NCI-H187 treated with DMSO at 0.1 percent for 48 hours (cell line): Measurements from ENCODE around the gene SLC25A21.

Experiments used
- DNase-seq: peaks from one replicate; lab custom pipeline; 2025; lab: John Stamatoyannopoulos, UW

The SLC25A21 gene

DNA sequence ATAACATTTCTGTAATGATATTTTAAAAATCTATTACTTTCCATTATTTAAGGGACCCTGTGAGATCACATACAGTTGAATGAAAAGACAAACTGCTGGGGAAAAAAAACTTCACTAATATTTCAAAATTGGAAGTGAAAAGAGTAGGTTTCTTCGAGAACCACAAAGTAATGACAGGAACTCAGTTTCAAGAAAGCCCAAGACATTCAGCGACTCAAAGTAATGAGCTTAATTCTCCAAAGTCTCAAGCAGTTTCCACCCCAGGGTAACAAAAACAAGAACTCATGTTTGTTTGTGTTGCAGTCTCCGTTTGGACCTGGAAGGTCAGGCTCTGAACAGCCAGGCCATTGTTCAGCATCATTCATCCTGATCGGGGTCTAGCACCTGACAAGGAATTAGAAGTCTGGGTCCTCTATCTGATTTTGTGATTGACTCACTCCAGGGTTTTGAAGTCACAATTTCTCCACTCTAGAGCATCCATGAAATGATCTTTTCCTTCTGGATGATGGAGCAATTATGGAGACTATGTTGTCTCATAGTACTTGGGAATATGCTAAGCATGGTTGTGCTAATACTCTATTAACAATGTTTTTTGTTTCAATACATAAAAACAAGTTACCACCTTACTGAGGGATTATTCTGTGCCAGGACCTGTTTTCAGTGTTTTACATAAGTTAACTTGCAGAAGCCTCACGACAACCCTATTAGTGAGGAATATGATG, 126.9 kb downstream of the SLC25A21 start:
- no peak for DNase-seq

DNA sequence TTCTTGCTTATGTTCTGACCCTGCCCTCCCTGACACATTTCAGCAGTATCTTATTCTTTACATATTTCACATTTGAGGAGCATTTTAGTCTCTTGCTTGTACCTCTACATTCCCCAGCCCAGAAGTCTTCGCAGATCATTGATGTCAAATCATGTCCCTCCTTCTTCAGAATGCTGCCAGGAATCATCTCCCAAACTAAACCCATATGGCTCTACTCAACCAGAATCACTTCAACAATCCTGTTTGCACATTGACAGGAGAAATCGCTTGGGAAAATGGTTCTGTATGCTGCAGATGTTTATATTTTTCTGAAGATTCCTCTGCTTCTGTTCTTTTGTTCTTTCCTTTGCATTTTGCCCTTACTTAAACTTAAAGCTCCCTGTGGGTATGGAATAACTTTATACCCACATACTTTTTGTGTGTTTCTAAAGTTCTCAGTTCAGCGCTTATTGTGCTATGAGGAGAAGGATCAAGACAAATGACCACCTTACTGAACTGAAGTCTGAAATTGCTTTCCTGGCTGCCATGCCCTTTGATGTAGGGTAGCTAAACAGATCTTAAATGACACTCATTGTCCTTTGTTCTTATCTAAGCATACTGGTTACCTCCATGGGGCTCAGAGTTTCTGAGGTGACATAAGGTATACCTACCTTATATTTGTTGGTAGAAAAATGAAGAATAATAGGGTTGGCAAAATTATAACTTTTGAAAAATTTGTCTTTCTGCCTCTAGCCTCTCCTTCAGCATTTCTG, 134.6 kb downstream of the SLC25A21 start:
- DNase-seq = no peak

DNA sequence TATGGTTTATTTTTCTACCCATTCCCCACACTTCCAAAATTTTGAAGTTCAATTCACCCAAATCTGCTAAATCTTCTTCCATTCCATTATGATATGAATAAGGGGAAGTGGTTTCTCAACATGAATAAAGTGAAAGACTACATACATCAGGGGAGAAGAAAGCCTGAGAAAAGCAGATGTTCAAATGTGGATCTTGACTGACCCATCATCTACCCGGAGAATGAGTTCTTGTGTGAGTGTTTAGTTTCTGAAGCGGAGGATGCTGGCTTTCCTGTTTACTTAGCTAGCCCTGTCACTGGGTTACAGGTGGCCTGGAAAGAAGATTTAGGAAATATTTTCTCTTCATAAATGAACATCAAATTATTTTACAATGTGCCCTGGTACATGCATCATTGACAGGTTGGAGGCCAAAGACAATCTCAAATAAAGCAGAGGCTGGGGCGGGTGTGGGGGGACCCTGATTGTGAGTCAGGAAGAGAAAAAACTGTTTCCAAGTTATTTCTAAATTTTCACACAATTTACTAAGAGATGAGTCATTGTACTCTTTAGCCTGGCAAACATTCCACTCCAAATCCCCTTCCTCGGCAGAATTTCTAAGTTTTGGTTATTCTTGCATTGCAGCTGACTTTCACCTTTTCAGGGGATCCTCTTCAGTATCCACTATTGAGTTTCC, 135.6 kb downstream of the SLC25A21 start:
- no peak for DNase-seq

DNA sequence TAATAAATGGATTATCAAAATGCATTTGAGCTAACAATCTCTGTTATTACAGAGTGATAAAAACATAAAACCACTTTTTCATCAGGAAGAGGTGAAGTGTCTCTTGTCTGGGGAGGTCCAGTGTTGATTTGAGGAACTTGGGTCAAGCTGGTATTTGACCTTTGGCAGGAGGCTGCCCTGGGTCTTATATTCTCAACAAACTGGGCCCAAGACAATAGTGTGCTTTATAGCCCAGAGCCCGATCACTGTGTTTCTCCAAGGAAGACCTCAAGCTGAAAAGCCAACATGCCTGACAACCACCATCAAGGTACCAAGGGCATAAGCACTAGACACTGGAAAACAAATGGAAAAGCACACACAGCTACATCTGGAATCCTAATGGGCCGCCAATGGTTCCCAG, 137.0 kb downstream of the SLC25A21 start:
- DNase-seq = no peak

DNA sequence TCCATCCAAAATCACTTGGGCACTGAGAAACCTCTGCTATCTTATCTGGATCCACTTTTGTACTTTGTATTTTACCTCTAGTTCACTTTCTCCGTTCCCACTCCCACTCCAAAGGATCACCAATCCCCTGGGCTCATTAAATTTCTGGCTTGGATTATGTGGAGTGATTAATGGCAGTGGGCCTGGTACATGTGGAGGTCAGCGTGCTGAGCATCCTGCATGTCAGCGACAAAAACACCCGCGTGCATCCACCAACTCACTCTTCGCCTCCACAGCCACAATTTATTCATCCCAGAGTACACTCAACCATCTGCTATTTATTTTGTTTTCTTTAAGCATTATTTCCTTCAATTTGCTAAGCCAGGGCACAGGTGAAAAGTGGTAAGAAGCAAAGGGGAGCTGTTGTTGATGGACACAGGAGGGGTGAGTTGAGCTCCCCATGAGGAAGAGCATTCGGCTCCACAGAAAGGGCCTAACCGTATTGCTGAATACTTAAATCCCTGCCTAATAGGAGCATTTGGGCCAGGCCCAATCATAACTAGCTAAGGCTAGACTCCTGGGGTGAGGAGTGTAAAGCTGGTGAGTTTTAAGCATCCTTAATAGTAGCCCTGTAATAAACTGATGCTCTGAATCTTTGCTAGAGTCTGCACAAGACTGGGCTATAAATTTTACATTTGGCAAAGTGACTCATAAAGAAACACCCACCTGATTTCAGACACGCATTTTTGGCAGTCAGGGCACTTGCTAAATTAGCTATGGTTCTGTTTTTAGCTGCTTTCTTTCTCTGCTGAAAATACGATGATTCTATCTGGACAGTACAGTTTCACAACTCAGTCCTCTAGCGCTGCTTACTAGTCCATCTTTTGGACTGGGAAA, 137.8 kb downstream of the SLC25A21 start:
- no peak for DNase-seq

DNA sequence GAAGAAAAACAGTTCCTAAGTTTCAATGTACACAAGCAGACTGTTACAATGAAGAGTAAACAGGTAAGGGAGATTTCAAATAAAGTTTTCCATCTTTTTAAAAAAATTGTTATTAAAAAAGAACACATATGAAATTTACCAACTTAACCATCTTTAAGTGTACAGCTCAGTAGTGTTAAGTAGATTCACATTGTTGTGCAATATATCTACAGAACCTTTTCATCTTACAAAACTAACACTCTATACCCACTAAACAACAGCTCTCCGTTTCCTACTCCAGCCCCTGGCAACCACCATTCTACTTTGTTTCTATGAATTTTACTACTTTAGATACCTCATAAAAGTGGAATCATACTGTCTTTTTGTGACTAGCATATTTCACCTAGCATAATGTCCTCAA, 139.5 kb downstream of the SLC25A21 start:
- DNase-seq = no peak

DNA sequence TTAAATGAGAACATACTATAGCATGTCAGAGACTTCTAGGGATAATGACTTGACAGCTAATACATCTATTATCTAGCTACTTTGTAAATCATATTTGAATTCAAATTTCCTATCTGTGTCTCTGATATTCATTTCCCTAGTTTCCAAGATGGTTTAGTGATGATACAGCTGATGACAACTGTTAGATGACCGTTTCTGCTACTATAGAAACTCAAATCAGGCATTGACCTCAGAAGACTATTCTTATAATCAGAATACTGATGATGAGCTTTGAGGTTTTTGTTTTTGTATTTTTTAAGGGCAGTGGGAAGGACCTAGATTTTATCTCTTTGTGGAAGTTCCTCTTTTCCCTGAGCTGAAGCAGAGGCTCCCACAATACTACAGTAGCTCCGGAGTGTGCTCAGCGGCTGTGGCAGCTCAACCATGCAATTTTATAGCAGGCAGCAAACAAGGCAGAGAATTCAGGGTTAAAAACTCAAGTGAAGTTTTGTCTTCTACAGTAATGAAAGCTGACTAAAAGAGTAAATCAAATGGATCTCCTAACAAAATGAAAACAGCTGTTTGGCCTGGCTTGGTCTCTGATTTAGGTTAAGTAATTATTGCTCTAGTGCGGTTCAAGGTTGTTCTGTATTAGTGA, 145.1 kb downstream of the SLC25A21 start:
- DNase-seq = no peak

DNA sequence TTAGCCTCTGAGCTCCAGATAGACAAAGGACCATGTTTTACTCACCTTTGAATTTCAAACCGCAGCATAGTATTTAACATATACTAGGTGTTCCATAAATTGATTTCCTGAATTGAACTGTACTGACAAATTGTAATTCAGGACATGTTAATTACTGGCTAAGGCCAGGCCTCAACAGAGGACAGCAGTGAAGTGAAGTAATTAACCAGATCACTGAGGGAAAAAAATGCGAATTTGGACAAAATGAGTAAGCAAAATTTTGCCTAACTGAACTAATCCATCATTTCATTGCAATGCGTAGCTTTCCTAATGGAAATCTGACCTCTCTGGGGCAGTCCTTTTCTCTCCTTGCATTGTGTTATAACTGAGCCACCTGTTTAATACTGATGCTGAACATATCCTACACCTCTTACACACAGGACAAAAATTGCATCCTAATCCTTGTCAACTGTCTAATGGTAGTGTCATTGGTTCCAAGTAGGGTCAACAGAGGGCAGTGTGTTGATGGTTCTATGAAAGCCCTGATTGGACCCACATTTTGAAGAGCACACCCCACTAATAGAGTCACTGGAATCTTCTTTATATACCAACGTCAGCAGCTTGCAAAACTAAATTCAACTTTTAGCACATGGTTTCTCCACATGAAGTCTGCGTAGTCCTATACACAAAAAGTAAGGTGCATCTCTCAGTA, 148.4 kb downstream of the SLC25A21 start:
- DNase-seq = no peak

DNA sequence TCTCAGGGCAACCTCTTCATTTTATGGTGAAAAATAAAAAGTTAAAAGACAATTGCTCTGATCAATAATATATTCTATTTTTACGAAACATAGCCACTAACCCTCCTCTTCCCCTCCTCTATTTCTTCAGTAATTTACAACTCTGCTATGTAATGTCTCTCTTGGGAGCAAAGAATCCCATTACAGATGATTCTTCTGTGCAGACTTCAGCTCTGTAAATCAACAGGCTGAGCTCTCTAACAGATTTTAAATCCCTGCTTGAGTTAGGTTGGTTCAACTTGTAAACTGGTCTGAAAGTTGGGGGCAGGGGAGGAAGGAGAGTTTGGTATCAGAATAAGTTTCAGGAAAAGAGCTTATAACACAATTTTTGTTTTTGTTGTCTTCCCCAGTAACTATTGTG, 151.0 kb downstream of the SLC25A21 start:
- DNase-seq = no peak

DNA sequence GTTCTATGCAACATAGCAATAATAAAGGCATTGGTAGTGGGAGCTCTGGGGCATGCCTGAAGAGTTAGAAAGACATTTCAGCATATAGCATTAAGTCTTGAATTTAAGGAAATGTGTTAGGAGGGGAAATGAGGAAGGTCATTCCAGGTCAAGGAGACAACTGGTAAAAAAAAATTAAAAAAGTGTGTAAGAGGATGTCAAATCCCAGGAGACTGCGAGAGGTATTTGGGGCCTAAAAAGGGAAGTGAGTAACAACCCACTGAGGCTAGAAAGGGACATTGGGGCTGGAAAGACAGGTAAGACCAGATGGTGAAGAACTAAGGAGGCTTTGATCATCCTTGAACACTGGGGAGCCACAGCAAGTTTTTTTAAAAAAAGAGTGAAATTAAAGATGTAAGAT, 152.9 kb downstream of the SLC25A21 start:
- no peak for DNase-seq

DNA sequence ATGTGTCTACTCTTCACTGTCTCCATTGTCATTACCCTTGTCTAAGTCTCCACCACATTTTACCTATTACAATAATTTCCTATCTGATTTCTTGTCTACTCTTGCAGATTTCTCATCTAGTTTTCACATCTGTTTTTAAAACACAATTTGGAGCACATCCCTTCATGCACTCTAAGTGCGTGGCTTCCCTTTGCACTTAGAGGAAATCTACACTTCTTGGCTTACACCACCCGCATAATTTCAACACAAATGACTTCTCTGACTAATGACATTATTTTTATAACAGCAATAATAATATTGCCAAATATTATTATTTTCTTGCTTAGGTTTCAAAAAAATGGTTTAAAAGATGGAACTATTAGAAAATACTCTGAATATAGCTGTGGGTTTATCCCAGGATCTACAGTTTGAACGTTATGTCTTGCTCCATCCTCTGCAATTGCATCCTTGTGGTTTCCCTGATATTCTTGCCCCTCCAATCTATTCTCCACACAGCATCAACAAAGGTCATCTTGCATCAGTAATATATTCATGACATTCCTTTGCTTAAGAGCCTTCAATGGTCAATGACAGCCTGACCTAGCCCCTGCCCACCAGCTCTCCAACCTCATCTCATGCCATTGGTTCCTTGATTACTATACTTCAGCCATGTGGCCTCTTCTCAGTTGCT, 153.7 kb downstream of the SLC25A21 start:
- no peak for DNase-seq

DNA sequence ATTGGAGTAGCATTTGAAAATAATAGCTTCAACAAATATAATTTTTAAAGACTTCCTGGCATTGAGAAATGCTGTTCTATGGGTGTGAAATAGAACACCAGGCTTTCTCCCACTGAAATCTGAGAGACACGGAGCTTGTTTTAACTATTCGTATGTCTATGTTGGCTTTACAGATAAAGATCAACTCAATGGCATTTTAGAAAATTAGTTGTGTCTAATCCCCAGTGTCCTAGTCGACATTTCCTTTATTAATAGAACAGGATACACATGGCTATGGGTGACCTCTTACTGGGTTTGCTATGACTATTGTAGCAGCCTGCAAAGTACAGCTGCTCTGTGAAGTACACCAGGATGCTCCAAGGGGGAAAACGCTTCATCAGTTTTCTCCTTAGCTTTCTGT, 159.3 kb downstream of the SLC25A21 start:
- DNase-seq = no peak

DNA sequence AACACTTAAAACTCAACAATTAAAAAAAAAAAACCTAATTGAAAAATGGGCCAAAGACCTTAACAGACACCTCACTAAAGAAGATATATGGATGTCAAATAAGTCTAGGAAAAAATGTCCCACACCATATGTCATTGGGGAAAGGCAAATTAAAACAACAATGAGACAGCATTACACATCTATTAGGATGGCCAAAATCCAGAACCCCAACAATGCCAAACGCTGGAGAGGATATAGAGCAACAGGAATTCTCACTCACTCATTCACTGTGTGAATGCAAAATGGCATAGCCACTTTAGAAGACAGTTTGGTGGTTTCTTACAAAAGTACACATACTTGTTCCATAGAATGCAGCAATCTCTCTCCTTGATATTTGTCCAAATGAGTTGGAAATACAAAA, 173.7 kb downstream of the SLC25A21 start:
- DNase-seq = no peak

DNA sequence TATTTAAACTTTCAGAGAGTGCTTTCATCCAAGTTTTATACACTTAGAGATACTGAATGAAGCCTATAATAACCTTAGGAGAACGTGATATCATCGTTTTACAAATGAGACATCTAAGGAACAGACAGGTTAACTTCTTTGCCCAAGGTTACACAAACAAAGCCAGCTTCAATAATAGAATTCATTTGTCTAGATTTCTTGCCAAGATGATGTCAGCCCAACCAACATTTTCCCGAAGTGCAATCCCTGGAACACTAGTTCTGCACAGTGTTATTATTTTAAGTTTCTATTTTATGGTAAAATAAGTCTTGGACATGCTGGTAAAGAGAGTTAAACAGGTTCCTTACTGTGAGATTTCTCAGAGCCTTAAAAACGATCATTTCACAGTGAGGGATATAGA, 174.6 kb downstream of the SLC25A21 start:
- DNase-seq = no peak

DNA sequence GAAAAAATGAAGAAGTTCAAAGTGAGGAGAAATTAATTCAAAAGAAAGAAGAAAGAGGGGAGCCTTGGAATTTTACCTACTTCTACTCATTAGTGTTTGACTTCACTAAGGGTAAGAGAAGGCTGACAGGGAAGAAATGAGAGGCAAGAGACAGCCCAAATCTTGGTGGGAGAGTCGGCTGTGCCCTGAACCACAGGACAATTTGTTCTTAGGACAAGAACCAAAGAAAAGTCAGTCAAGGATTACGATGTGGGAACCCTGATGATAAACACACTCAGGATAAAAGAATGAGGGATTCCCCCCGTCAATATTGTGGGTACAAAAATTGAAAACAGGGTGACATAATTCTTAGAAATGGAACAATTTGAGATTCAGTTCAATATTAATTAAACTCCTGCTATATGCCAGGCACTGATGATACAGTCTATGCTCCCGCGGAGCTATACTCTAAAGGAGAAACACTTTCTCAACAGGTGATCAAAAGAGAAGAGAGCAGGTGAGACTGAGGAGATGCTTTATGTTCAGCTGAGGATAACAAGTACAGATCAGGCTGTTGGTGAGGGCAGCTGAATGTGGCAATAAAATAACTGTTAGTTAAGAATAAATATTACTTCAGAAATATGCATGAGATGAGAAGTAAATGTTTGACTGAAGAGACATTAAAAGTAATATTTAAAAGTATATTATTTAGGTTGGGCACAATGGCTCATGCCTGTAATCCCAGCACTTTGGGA, 175.4 kb downstream of the SLC25A21 start:
- no peak for DNase-seq

DNA sequence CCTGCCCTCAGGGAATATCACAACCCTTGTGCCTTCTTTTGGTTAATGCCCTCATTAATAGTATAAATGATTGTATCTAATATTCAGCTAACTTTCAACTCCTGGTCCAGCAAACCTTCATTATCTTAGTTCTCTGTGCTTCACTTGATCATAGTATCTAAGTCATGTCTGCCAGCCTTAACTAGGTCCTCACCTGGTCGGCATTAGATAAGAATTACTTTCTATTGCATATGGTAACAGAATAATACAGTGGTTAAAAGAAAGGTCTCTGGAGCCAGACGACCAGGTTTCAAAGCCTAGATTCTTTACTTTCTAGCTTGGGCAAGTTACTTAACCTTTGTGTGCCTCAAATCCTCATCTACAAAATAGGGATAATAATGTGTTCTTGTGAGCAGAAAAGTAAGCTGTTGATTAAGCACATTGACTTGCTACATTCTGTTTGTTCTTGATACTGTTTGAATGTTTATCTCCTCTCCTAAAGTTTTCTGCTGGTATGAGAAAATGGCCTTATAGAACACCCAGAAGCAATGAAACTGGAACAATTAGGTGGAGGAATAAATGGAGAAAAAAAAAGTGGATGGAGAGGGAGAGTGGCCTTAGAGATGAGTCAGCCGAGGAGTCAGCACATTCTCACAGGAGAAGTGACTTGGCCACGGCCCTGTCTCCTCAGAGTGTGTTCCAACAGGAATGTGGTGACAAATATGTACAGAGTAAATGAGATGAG, 176.1 kb downstream of the SLC25A21 start:
- no peak for DNase-seq

DNA sequence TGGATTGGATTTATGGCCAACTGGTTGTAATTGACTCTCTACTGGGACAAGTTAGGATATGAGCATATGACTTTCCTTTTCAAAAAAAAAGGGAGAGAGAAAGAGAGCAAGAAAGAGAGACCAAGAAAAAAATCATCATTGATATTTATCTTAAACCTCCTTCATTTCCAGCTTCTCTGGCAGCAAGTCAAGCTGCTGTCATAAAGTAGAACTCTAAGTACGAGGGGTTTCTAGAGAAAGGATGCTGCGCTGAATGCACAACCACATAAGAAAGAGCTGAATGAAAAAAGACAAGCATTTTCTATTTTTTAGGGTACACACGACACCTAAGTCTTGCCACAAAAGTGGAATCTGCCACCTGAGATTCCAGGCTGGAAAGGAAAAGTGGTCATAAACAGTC, 182.6 kb downstream of the SLC25A21 start:
- DNase-seq = no peak

DNA sequence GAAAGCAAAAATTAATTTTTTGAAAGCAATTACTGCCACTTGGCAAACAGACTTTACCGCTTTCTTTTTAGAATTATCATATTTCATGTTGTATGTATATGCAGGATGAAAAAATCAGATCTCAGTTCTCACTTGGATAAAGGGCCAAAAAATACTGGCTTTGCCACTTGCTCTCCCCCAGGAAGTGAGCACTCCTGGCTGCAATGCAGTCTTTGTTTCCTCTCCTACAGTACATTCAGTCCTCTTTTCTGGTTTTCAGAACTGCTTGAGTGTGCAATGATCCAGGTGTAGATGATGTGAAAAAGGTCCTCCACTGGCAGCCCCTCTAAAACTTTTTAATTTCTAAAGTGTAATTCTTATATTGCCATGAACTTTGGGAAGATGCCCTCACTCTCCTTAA, 183.4 kb downstream of the SLC25A21 start:
- DNase-seq = no peak

DNA sequence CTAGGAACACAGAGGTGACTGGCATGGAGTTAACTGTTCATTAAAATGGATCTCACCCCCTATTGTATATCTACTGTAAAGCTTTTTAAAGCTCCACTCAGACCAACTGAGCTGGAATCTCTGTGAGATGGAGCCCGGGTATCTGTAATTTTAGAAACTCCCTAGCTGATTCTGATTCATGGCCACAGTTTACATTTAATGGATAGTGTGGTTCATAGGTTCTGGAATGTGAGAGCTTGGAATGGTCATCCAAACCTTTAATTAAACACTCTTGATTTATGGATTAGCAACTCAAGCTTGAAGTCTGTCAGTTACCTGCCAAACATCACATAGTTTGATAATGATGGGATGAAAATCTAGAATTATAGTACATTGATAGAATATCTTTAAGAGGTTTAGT, 183.8 kb downstream of the SLC25A21 start:
- DNase-seq = no peak
